Karpas-422 (cell line): ENCODE results near the gene CNNM1. TPM values are rescaled to one million over a fixed set of nuclear protein-coding genes. Genes with fewer than 3 reads are reported as not detected.

ENCODE experiments used
- DNase-seq: peaks from one replicate; pipeline ENCODE4 v3.0.0-alpha.2; 2015
- H2AFZ ChIP-seq: fragments of 200-600 bp; sonication (generic); 2 replicates; pipeline ENCODE4 v1.6.1; 2014; ENCODE audit warnings: antibody characterized with exemption, low read length, mixed read lengths
- H3K27ac ChIP-seq: fragments of 200-600 bp; sonication (generic); 2 replicates; pipeline ENCODE4 v1.5.1; 2014; ENCODE audit warnings: mild to moderate bottlenecking, low read length, moderate library complexity
- H3K27me3 ChIP-seq: fragments of 200-600 bp; sonication (generic); 2 replicates; pipeline ENCODE4 v1.6.1; 2014; ENCODE audit warnings: low read length, mixed read lengths
- H3K36me3 ChIP-seq: fragments of 200-600 bp; sonication (generic); 2 replicates; pipeline ENCODE4 v1.6.1; 2014; ENCODE audit warnings: low read length, mixed read lengths; ENCODE audit not compliant: insufficient read depth
- H3K4me1 ChIP-seq: fragments of 200-600 bp; sonication (generic); 2 replicates; pipeline ENCODE4 v1.6.1; 2014; ENCODE audit warnings: mild to moderate bottlenecking, low read length, mixed read lengths
- H3K4me2 ChIP-seq: fragments of 200-600 bp; sonication (generic); 2 replicates; pipeline ENCODE4 v1.6.1; 2014; ENCODE audit warnings: low read length, low read depth, mild to moderate bottlenecking; ENCODE audit not compliant: poor library complexity, severe bottlenecking
- H3K4me3 ChIP-seq: fragments of 200-600 bp; sonication (generic); 2 replicates; pipeline ENCODE4 v1.5.1; 2014; ENCODE audit warnings: mild to moderate bottlenecking, antibody characterized with exemption, low read length, mixed read lengths
- H3K79me2 ChIP-seq: fragments of 200-600 bp; sonication (generic); 2 replicates; pipeline ENCODE4 v1.6.1; 2014; ENCODE audit warnings: mild to moderate bottlenecking, low read length, mixed read lengths
- H3K9ac ChIP-seq: fragments of 200-600 bp; sonication (generic); 2 replicates; pipeline ENCODE4 v1.6.0; 2014; ENCODE audit warnings: low read length
- H3K9me2 ChIP-seq: fragments of 200-600 bp; sonication (generic), shearing (Covaris generic); replicated peaks from 2 replicates; pipeline ENCODE4 v1.6.0; 2014; ENCODE audit warnings: mild to moderate bottlenecking, low read length, moderate library complexity; ENCODE audit not compliant: insufficient read depth
- H3K9me3 ChIP-seq: fragments of 300-700, 200-600 bp; sonication (generic); 2 replicates; pipeline ENCODE4 v1.6.1; 2014; ENCODE audit warnings: low read length, mixed read lengths
- H4K20me1 ChIP-seq: fragments of 200-600 bp; sonication (generic); 2 replicates; pipeline ENCODE4 v1.6.1; 2014; ENCODE audit warnings: mild to moderate bottlenecking, antibody characterized with exemption, low read length, low read depth; ENCODE audit not compliant: insufficient read depth
- total RNA-seq: library from RNA; depleted of rRNA; stranded (reverse); fragments of >200 nt; shearing (Covaris generic); gene quantifications from 2 replicates; pipeline ENCODE4 v1.2.3, GENCODE V29; 2014; ENCODE audit warnings: low replicate concordance

The CNNM1 gene
- total RNA-seq, 1 experiment from 2014 or later: not detected

- Histone ChIP-seq H4K20me1 (no peaks in the 10 kb centered on the region), H3K9me3 (no peaks in the 10 kb centered on the region), H3K4me3 (no peak overlapping the region), H3K27me3 (no peaks in the 10 kb centered on the region), H3K4me2 (no peak overlapping the region), H3K9me2 (no peaks in the 10 kb centered on the region), H3K9ac (no peak overlapping the region), H3K27ac (no peak overlapping the region), H3K36me3 (no peaks in the 10 kb centered on the region), H3K4me1 (no peaks in the 10 kb centered on the region), H2AFZ (no peak overlapping the region), H3K79me2 (no peaks in the 10 kb centered on the region)
- no peak for DNase-seq
Measured at GRCh38 chr10:99326871-99327270, 2.3 kb upstream of the CNNM1 start.

DNA sequence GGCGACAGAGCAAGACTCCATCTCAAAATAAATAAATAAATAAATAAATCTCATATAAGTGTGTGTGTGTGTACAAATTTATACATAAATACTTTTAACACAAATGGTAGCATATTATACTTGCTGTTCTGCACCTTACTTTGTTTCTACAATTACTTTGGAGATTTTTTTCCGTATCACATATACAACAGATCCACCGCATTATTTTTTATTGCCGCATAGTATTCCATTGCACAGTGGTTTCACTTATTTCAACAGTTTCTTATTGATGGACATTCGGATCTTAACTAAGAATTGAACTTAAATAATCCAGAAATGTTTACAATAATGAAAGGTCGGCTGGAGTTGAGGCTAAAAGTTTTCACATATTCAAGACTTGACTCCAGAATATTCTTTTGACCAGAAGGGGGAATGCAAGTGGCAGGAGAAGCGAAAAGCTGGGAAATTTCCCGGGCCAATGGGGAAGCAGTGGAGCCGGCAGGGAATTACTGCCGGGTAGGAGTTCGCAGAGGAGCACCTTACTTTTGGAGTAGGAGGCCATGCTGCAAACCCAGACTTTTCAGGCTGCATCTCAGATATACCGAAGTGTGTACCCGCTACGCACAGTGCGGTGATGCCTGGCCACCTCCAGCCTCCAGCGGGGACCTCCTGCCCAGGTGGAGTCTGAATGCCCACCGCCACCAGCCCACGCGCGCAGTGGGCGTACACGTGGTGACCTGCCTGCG is 415 bp upstream of the CNNM1 start:
- no peak for DNase-seq
- Histone ChIP-seq H3K79me2 (no peaks in the 10 kb centered on the region), H3K4me1 (no peaks in the 10 kb centered on the region), H3K4me2 (no peak overlapping the region), H3K9ac (no peak overlapping the region), H3K9me2 (no peaks in the 10 kb centered on the region), H3K27me3 (no peaks in the 10 kb centered on the region), H3K9me3 (no peaks in the 10 kb centered on the region), H2AFZ (no peak overlapping the region), H3K36me3 (no peaks in the 10 kb centered on the region), H3K27ac (no peak overlapping the region), H4K20me1 (no peaks in the 10 kb centered on the region), H3K4me3 (no peak overlapping the region)

GRCh38 chr10:99329554-99330346 is 594 bp downstream of the CNNM1 start:
- Histone ChIP-seq H3K36me3 (no peaks in the 10 kb centered on the region), H3K9me3 (no peaks in the 10 kb centered on the region), H4K20me1 (no peaks in the 10 kb centered on the region), H3K9me2 (no peaks in the 10 kb centered on the region), H3K9ac (no peak overlapping the region), H3K27me3 (no peaks in the 10 kb centered on the region), H3K4me3 (no peak overlapping the region), H3K4me2 (no peak overlapping the region), H2AFZ (no peak overlapping the region), H3K79me2 (no peaks in the 10 kb centered on the region), H3K4me1 (no peaks in the 10 kb centered on the region), H3K27ac (no peak overlapping the region)
- DNase-seq: no peak

- H3K4me2 ChIP-seq: no peak overlapping the region
- H3K9ac ChIP-seq: no peak overlapping the region
- no peaks in the 10 kb centered on the region for H3K9me3 ChIP-seq
- H4K20me1 ChIP-seq: no peaks in the 10 kb centered on the region
- no peak overlapping the region for H2AFZ ChIP-seq
- no peaks in the 10 kb centered on the region for H3K9me2 ChIP-seq
- H3K79me2 ChIP-seq: no peaks in the 10 kb centered on the region
- H3K4me1 ChIP-seq: no peaks in the 10 kb centered on the region
- no peak overlapping the region for H3K4me3 ChIP-seq
- no peak overlapping the region for H3K27ac ChIP-seq
- H3K27me3 ChIP-seq: no peaks in the 10 kb centered on the region
- DNase-seq: no peak
- no peaks in the 10 kb centered on the region for H3K36me3 ChIP-seq
Measured at GRCh38 chr10:99330347-99330924, 1.3 kb downstream of the CNNM1 start.

DNA sequence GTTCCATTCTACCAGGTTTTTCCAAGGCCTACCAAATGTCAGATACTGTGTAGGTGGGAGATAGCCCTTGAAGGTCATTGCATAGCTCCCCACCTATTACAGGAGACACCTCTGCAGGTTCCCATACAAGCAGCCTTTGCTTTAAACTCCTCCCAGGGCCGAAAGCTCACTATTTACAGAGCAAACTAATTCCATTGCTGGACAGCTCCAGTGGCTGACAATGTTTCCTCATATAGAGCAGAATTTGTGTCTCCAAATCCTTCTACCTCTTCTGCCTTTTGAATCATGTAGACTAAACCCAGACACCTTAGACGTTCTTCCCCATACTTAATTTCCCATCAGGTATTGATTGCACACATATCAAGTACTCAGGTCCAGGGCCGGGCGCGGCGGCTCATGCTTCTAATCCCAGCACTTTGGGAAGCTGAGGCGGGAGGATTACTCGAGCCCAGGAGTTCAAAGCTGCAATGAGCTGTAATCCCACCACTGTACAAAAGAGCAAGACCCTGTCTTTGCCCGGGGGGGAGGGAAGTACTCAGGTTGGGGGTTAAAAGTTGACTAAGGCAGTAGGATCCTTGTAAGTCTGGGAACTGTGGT is 2.1 kb downstream of the CNNM1 start:
- H3K9me3 ChIP-seq: no peaks in the 10 kb centered on the region
- H2AFZ ChIP-seq: no peak overlapping the region
- H3K79me2 ChIP-seq: no peaks in the 10 kb centered on the region

DNA sequence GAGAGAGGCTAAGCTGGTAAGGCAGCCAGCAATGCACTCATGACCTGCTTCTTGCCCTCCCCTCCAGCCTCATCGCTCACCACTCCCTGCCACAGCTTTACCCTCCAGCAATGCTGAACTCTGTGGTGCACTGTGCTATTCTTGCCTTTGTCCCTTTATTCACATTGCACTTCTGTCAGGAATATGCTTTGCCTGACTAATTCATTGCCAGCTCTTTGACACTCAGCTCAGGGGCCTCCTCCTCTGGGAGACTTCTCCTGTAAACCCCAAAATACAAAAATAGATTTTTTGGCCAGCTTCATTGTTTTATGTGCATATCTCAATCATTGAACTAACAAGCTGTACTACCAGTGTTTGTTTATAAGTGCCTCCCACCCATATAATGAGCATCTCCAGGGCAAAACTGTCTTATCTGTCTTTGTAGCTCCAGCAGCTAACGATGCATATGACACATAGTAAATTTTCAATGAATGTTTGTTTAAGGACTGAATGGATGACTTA is 8.2 kb downstream of the CNNM1 start:
- H2AFZ ChIP-seq: no peak overlapping the region
- no peaks in the 10 kb centered on the region for H3K36me3 ChIP-seq
- H3K4me2 ChIP-seq: no peak overlapping the region

More for the DNA sequence above, 2.1 kb downstream of the CNNM1 start:
- Histone ChIP-seq H4K20me1 (no peaks in the 10 kb centered on the region), H3K9me2 (no peaks in the 10 kb centered on the region), H3K9ac (no peak overlapping the region), H3K27ac (no peak overlapping the region), H3K27me3 (no peaks in the 10 kb centered on the region), H3K4me1 (no peaks in the 10 kb centered on the region), H3K4me2 (no peak overlapping the region), H3K36me3 (no peaks in the 10 kb centered on the region), H3K4me3 (no peak overlapping the region)
- DNase-seq: no peak

GRCh38 chr10:99337901-99338300 is 8.7 kb downstream of the CNNM1 start:
- DNase-seq: no peak
- Histone ChIP-seq H3K79me2 (no peaks in the 10 kb centered on the region), H2AFZ (no peak overlapping the region), H3K36me3 (no peaks in the 10 kb centered on the region), H3K4me1 (no peaks in the 10 kb centered on the region), H3K4me2 (no peak overlapping the region), H3K4me3 (no peak overlapping the region), H3K9me2 (no peaks in the 10 kb centered on the region), H3K27me3 (no peaks in the 10 kb centered on the region), H3K27ac (no peak overlapping the region), H4K20me1 (no peaks in the 10 kb centered on the region), H3K9me3 (no peaks in the 10 kb centered on the region), H3K9ac (no peak overlapping the region)

More for the DNA sequence above, 8.2 kb downstream of the CNNM1 start:
- Histone ChIP-seq H3K9me3 (no peaks in the 10 kb centered on the region), H3K9ac (no peak overlapping the region), H3K9me2 (no peaks in the 10 kb centered on the region), H3K27me3 (no peaks in the 10 kb centered on the region), H3K4me3 (no peak overlapping the region), H4K20me1 (no peaks in the 10 kb centered on the region), H3K79me2 (no peaks in the 10 kb centered on the region), H3K27ac (no peak overlapping the region), H3K4me1 (no peaks in the 10 kb centered on the region)
- no peak for DNase-seq

DNA sequence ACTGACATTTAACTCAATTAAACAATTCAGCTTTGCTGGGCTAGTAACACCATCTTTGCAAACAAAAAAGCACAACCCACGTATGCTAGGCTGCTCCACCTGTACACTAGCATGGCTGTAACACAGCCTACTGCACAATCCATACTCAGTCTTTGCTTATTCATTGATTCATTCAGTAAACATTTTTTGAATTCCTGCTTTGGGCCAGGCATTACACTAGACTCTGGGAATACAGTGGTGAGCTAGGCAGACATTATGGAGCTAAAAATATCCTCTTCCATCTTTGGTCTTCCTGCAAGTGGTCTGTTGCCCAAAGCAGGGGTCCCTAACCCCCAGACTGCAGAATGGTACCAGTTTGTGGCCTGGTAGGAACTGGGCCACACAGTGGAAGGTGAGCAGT is 9.9 kb downstream of the CNNM1 start:
- no peak overlapping the region for H3K9ac ChIP-seq
- no peaks in the 10 kb centered on the region for H3K9me3 ChIP-seq
- H3K9me2 ChIP-seq: no peaks in the 10 kb centered on the region
- H3K4me1 ChIP-seq: no peaks in the 10 kb centered on the region
- H3K27ac ChIP-seq: no peak overlapping the region
- H3K36me3 ChIP-seq: no peaks in the 10 kb centered on the region
- H3K4me2 ChIP-seq: no peak overlapping the region
- no peaks in the 10 kb centered on the region for H3K27me3 ChIP-seq
- DNase-seq: no peak
- no peaks in the 10 kb centered on the region for H3K79me2 ChIP-seq
- no peak overlapping the region for H2AFZ ChIP-seq
- H4K20me1 ChIP-seq: no peaks in the 10 kb centered on the region
- H3K4me3 ChIP-seq: no peak overlapping the region
